BLaER1 treated with 17β-estradiol and CSF1 and Interleukin-3, amounts not matched to agents 10 nM and 100 nM (cell line): ENCODE data around the gene RNASE12.
"Not testable (repeated sequence)": the region's sequence is repeated elsewhere in the genome, so short reads cannot be mapped to it uniquely, and the experiment has no call there.

ENCODE experiments used
- H3K27ac ChIP-seq, 11 experiments: shearing (Covaris generic); formaldehyde crosslinking; 2 replicates each; pipeline ENCODE4 v1.8.1; 2022
- H3K27me3 ChIP-seq, 11 experiments: shearing (Covaris generic); formaldehyde crosslinking; 2 replicates each; pipeline ENCODE4 v1.8.1; 2022
- H3K36me3 ChIP-seq, 11 experiments: shearing (Covaris generic); formaldehyde crosslinking; 2 replicates each; pipeline ENCODE4 v1.8.1; 2022
- H3K4me1 ChIP-seq, 10 experiments: shearing (Covaris generic); formaldehyde crosslinking; 2 replicates each; pipeline ENCODE4 v1.8.1; 2022
- H3K4me2 ChIP-seq, 11 experiments: shearing (Covaris generic); formaldehyde crosslinking; 2 replicates each; pipeline ENCODE4 v1.8.1; 2022
- H3K4me3 ChIP-seq, 10 experiments: shearing (Covaris generic); formaldehyde crosslinking; 2 replicates each; pipeline ENCODE4 v1.8.1; 2022
- H3K9ac ChIP-seq, 11 experiments: shearing (Covaris generic); formaldehyde crosslinking; 2 replicates each; pipeline ENCODE4 v1.8.1; 2022
- H3K9me3 ChIP-seq, 11 experiments: shearing (Covaris generic); formaldehyde crosslinking; replicated peaks in 1 of 11; 2 replicates each; pipeline ENCODE4 v1.8.1; 2022
- H4K20me1 ChIP-seq, 11 experiments: shearing (Covaris generic); formaldehyde crosslinking; 2 replicates each; pipeline ENCODE4 v1.8.1; 2022
- Cebpa-rat ChIP-seq, 11 experiments: shearing (Covaris generic); IDR thresholded peaks; 2 replicates each; pipeline ENCODE4 v1.8.1; 2022

RNASE12 gene

GRCh38 chr14:20569066-20569465, 22.1 kb downstream of the RNASE12 start:
- H3K27me3 ChIP-seq = no peaks in the 10 kb centered on the region
- TF ChIP-seq Cebpa-rat (IDR thresholded peaks at IDR 0.05) = no peak
- no peak overlapping the region for H3K4me2 ChIP-seq
- H4K20me1 ChIP-seq = no peaks in the 10 kb centered on the region
- no peaks in the 10 kb centered on the region for H3K4me1 ChIP-seq
- no peak overlapping the region for H3K9ac ChIP-seq
- H3K27ac ChIP-seq = no peak overlapping the region
- H3K36me3 ChIP-seq = peaks cover 0 to 6% (median 0%) of the 10 kb centered on the region in 11 experiments; a peak in 1 of 22 replicates
- peaks cover 20 to 39% (median 33%) of the 10 kb centered on the region in 11 experiments for H3K9me3 ChIP-seq
- H3K4me3 ChIP-seq = no peak overlapping the region

GRCh38 chr14:20568393-20568792, 22.8 kb downstream of the RNASE12 start:
- H4K20me1 ChIP-seq = no peaks in the 10 kb centered on the region
- peaks cover 0 to 6% (median 0%) of the 10 kb centered on the region in 11 experiments; a peak in 1 of 22 replicates for H3K36me3 ChIP-seq
- peaks cover 20 to 39% (median 33%) of the 10 kb centered on the region in 11 experiments for H3K9me3 ChIP-seq
- TF ChIP-seq Cebpa-rat (IDR thresholded peaks at IDR 0.05) = no peak
- H3K4me1 ChIP-seq = no peaks in the 10 kb centered on the region
- no peak overlapping the region for H3K9ac ChIP-seq
- H3K27ac ChIP-seq = no peak overlapping the region
- H3K4me3 ChIP-seq = no peak overlapping the region
- H3K27me3 ChIP-seq = no peaks in the 10 kb centered on the region
- H3K4me2 ChIP-seq = no peak overlapping the region

GRCh38 chr14:20567199-20567598, 24.0 kb downstream of the RNASE12 start:
- not testable (repeated sequence) for H3K36me3 ChIP-seq, H4K20me1 ChIP-seq, H3K27me3 ChIP-seq, H3K4me1 ChIP-seq, H3K4me3 ChIP-seq, H3K27ac ChIP-seq, H3K9ac ChIP-seq, H3K4me2 ChIP-seq
- H3K9me3 ChIP-seq = peaks cover 20 to 39% (median 33%) of the 10 kb centered on the region in 11 experiments

DNA sequence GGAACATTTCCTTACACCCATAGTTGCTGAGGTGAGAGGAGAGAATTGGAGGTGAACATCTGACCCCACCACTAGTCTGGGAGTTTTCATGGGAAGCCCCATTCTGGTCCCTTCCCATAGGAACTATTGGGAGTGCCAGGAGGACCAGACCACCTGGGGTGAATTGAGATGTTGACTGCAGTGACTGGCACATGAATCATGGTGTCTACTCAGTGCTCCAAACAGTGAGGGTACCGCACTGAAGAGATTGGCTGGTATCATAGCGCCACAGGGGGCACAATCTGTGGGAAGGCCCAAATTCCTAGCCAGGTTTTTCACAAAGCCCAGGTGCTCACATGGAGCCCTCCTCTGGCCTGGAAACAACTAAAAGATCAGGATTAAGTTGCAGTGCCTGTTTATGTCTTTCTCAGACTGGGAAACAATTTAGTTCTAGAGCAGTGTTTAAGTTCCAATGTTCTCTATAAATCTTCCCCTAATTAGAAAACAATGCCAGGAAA, 26.6 kb downstream of the RNASE12 start:
- no peak overlapping the region for H3K4me2 ChIP-seq
- H3K36me3 ChIP-seq = peaks cover 0 to 6% (median 0%) of the 10 kb centered on the region in 11 experiments; a peak in 1 of 22 replicates
- no peak overlapping the region for H3K9ac ChIP-seq
- no peaks in the 10 kb centered on the region for H3K27me3 ChIP-seq
- TF ChIP-seq Cebpa-rat (IDR thresholded peaks at IDR 0.05) = no peak
- no peak overlapping the region for H3K4me3 ChIP-seq
- H4K20me1 ChIP-seq = no peaks in the 10 kb centered on the region
- H3K27ac ChIP-seq = no peak overlapping the region
- H3K4me1 ChIP-seq = no peaks in the 10 kb centered on the region
- H3K9me3 ChIP-seq = peaks cover 16 to 22% (median 18%) of the 10 kb centered on the region in 11 experiments

DNA sequence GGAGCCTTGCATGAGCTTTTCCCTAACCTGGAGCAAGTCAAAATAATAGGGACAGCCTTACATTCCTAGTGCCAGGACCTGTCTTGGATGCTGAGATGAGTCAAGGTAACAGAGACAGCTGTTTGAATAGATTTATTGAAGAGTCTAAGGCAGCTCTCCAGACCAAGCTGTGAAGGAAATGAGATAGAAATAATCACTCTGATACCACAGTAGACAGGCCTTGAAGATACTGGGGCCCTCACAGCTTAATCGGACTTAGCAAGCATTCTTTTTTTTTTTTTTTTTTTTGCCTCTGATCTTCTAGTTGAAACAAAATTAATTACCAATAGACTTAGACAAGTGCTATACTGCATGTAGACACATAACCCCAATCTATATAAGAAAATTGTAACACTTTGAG, 27.2 kb downstream of the RNASE12 start:
- no peaks in the 10 kb centered on the region for H3K4me1 ChIP-seq
- peaks cover 10 to 16% (median 12%) of the 10 kb centered on the region in 11 experiments for H3K9me3 ChIP-seq
- H3K27ac ChIP-seq = no peak overlapping the region
- no peaks in the 10 kb centered on the region for H3K27me3 ChIP-seq
- H3K4me3 ChIP-seq = no peak overlapping the region
- TF ChIP-seq Cebpa-rat (IDR thresholded peaks at IDR 0.05) = no peak
- H4K20me1 ChIP-seq = no peaks in the 10 kb centered on the region
- no peak overlapping the region for H3K4me2 ChIP-seq
- no peak overlapping the region for H3K9ac ChIP-seq
- H3K36me3 ChIP-seq = peaks cover 0 to 6% (median 0%) of the 10 kb centered on the region in 11 experiments; a peak in 1 of 22 replicates

GRCh38 chr14:20560961-20561360, 30.2 kb downstream of the RNASE12 start, which contains the start of gene RNASE9:
Gene RNASE9 (minus strand): TSS chr14:20561047.
- Histone ChIP-seq H3K36me3 (no peaks in the 10 kb centered on the region), H3K4me2 (no peak within 1 kb of the TSS), H3K4me1 (no peaks in the 10 kb centered on the region), H3K9ac (no peak within 1 kb of the TSS), H3K9me3 (no peaks in the 10 kb centered on the region; a peak in 1 of 22 replicates), H3K27me3 (no peaks in the 10 kb centered on the region), H3K4me3 (no peak within 1 kb of the TSS), H4K20me1 (no peaks in the 10 kb centered on the region), H3K27ac (no peak within 1 kb of the TSS)
- TF ChIP-seq Cebpa-rat (IDR thresholded peaks at IDR 0.05) = no peak

GRCh38 chr14:20559461-20559904, 31.7 kb downstream of the RNASE12 start:
- no peaks in the 10 kb centered on the region for H3K27me3 ChIP-seq
- no peak overlapping the region for H3K27ac ChIP-seq
- no peak overlapping the region for H3K4me2 ChIP-seq

GRCh38 chr14:20557212-20557542, 34.0 kb downstream of the RNASE12 start:
- Histone ChIP-seq H3K4me3 (no peak overlapping the region), H4K20me1 (no peaks in the 10 kb centered on the region), H3K9me3 (no peaks in the 10 kb centered on the region; a peak in 1 of 22 replicates), H3K4me1 (no peaks in the 10 kb centered on the region), H3K36me3 (no peaks in the 10 kb centered on the region), H3K27me3 (no peaks in the 10 kb centered on the region), H3K4me2 (no peak overlapping the region), H3K9ac (no peak overlapping the region), H3K27ac (no peak overlapping the region)
- no peak for TF ChIP-seq Cebpa-rat (IDR thresholded peaks at IDR 0.05)

More at GRCh38 chr14:20559461-20559904, 31.7 kb downstream of the RNASE12 start:
- H4K20me1 ChIP-seq = no peaks in the 10 kb centered on the region
- TF ChIP-seq Cebpa-rat (IDR thresholded peaks at IDR 0.05) = no peak
- H3K36me3 ChIP-seq = no peaks in the 10 kb centered on the region
- H3K4me1 ChIP-seq = no peaks in the 10 kb centered on the region
- H3K9me3 ChIP-seq = no peaks in the 10 kb centered on the region; a peak in 1 of 22 replicates
- no peak overlapping the region for H3K4me3 ChIP-seq
- H3K9ac ChIP-seq = no peak overlapping the region

GRCh38 chr14:20556500-20557211, 34.5 kb downstream of the RNASE12 start:
- no peak overlapping the region for H3K4me2 ChIP-seq
- H3K4me3 ChIP-seq = no peak overlapping the region
- no peaks in the 10 kb centered on the region; a peak in 1 of 22 replicates for H3K9me3 ChIP-seq
- H3K27me3 ChIP-seq = no peaks in the 10 kb centered on the region
- TF ChIP-seq Cebpa-rat (IDR thresholded peaks at IDR 0.05) = no peak
- H4K20me1 ChIP-seq = no peaks in the 10 kb centered on the region
- H3K9ac ChIP-seq = no peak overlapping the region
- no peak overlapping the region for H3K27ac ChIP-seq
- H3K36me3 ChIP-seq = no peaks in the 10 kb centered on the region
- H3K4me1 ChIP-seq = no peaks in the 10 kb centered on the region

DNA sequence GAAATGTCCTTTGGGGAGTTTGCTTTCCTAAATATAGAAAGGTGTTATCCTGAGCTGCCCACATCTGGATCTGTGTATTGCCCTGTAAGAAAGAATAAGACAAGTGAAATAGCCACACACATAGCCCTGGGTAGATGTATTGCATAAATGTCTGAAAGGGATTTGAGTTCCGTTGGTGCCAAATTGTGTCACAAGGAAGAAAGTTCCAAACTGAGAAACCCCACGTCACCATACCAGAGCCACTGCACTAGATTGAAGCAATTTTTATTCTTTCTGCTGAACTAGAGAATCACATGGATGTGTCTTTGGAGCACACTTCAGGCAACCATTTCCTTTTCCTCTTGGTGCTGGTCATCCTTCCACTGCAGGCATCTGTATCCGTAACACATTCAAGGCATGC, 35.3 kb downstream of the RNASE12 start:
- no peaks in the 10 kb centered on the region for H3K36me3 ChIP-seq
- H3K4me3 ChIP-seq = no peak overlapping the region
- no peaks in the 10 kb centered on the region for H3K4me1 ChIP-seq
- no peak overlapping the region for H3K4me2 ChIP-seq
- no peak overlapping the region for H3K27ac ChIP-seq
- no peak for TF ChIP-seq Cebpa-rat (IDR thresholded peaks at IDR 0.05)
- H3K27me3 ChIP-seq = no peaks in the 10 kb centered on the region
- no peak overlapping the region for H3K9ac ChIP-seq
- H3K9me3 ChIP-seq = no peaks in the 10 kb centered on the region; a peak in 1 of 22 replicates
- no peaks in the 10 kb centered on the region for H4K20me1 ChIP-seq
